WERI-Rb-1 (cell line): ENCODE data around the gene FNDC3B.
"Not testable (repeated sequence)": the region's sequence is repeated elsewhere in the genome, so short reads cannot be mapped to it uniquely, and the experiment has no call there.

Experiments used
- DNase-seq: peaks from one replicate; pipeline ENCODE4 v3.0.0-alpha.2; 2020
- H3K27ac ChIP-seq: fragments of 250-450 bp; sonication (Bioruptor Pico); 2 replicates; pipeline ENCODE4 v1.5.1; 2020; ENCODE audit warnings: mild to moderate bottlenecking, moderate library complexity
- H3K27me3 ChIP-seq: fragments of 250-450 bp; sonication (Bioruptor Pico); 2 replicates; pipeline ENCODE4 v1.5.1; 2021; ENCODE audit warnings: mild to moderate bottlenecking, low read depth, moderate library complexity; ENCODE audit not compliant: insufficient read depth, severe bottlenecking
- H3K36me3 ChIP-seq: fragments of 250-450 bp; sonication (Bioruptor Pico); 2 replicates; pipeline ENCODE4 v1.5.1; 2020; ENCODE audit warnings: mild to moderate bottlenecking, moderate library complexity
- H3K4me3 ChIP-seq: 2 replicates; pipeline ENCODE4 v1.5.1; 2011; ENCODE audit warnings: low read depth, mild to moderate bottlenecking, control low read depth, low read length
- H3K9me3 ChIP-seq: fragments of 250-450 bp; sonication (Bioruptor Pico); 2 replicates; pipeline ENCODE4 v1.5.1; 2021; ENCODE audit warnings: mild to moderate bottlenecking, moderate library complexity; ENCODE audit not compliant: severe bottlenecking
- TF ChIP-seq, protein P1 (sequence below): IDR thresholded peaks from 2 replicates; pipeline ENCODE4 v1.5.1; 2011; ENCODE audit warnings: low read depth, mild to moderate bottlenecking, control low read depth, inconsistent platforms, low read length

The FNDC3B gene

DNA sequence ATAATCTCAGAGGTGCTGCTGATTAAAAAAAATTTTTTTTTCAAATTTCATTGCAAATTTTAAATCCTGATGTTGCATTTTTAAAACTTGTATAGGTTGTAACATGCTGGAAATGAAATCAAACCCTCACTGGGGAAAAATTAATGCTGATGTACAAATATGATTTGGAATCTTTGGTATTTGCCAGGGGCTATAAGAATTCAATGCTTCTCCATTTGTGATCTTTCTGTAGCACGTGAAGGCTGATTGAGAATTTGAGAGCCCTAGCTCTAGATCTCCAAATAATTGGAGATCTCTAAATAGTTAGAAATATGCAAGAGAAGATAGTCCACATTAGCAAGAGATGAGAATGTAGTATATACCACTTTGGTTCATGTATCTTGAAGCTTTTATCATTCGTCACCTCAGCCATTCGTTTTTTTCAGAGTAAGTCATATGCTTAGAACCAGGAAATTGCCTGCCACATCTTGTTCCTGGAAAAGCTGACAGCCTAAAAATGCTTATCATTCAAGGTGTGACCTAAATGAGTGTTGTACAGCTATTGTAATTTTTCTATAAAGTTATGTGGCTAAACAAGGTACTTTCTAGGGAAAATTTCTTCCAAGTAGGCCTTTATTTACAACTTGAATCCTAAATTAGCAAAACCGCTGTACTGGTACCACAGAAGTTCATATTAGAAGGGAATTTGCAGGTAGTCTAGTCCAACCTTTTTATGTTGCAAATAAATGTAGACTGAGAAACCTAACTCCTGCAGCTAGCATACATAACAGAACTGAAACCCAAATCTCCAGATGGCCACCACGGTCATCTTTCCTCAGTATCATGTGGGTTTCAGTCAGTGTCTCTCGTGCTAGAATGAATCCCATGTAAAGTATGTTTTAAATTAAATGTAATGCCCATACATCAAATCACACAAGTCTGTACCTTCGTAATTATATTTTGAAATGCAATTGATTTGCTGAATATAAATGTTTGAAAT, 48.5 kb downstream of the FNDC3B start:
- DNase-seq, result no peak
- no peaks in the 10 kb centered on the region for H3K36me3 ChIP-seq
- no peak overlapping the region for H3K27ac ChIP-seq
- TF ChIP-seq, protein P1, sequence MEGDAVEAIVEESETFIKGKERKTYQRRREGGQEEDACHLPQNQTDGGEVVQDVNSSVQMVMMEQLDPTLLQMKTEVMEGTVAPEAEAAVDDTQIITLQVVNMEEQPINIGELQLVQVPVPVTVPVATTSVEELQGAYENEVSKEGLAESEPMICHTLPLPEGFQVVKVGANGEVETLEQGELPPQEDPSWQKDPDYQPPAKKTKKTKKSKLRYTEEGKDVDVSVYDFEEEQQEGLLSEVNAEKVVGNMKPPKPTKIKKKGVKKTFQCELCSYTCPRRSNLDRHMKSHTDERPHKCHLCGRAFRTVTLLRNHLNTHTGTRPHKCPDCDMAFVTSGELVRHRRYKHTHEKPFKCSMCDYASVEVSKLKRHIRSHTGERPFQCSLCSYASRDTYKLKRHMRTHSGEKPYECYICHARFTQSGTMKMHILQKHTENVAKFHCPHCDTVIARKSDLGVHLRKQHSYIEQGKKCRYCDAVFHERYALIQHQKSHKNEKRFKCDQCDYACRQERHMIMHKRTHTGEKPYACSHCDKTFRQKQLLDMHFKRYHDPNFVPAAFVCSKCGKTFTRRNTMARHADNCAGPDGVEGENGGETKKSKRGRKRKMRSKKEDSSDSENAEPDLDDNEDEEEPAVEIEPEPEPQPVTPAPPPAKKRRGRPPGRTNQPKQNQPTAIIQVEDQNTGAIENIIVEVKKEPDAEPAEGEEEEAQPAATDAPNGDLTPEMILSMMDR, result no peak
- no peaks in the 10 kb centered on the region for H3K9me3 ChIP-seq
- H3K4me3 ChIP-seq, result no peak overlapping the region
- no peaks in the 10 kb centered on the region for H3K27me3 ChIP-seq

DNA sequence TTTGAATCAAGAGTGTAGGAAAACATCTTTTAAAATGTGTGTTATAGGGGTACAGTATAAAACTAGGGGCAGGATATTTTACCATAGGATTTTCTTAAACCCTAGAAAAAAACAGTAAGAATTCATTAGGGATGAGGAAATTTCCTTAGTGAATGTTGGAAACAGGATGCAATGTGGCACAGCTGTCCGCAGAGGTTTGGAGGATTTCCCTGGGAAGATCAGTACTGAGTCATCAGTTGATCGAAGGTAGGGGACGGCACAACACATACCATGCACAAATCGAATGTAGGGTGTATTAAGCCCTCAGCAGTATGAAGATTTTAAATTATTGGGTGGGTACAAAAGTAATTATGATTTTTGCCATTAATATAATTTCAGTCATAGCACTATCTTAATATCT, 49.9 kb downstream of the FNDC3B start:
- no peak overlapping the region for H3K27ac ChIP-seq
- no peak overlapping the region for H3K4me3 ChIP-seq
- H3K36me3 ChIP-seq, result no peaks in the 10 kb centered on the region
- DNase-seq, result no peak
- H3K27me3 ChIP-seq, result no peaks in the 10 kb centered on the region
- no peaks in the 10 kb centered on the region for H3K9me3 ChIP-seq
- TF ChIP-seq, protein P1, result no peak

DNA sequence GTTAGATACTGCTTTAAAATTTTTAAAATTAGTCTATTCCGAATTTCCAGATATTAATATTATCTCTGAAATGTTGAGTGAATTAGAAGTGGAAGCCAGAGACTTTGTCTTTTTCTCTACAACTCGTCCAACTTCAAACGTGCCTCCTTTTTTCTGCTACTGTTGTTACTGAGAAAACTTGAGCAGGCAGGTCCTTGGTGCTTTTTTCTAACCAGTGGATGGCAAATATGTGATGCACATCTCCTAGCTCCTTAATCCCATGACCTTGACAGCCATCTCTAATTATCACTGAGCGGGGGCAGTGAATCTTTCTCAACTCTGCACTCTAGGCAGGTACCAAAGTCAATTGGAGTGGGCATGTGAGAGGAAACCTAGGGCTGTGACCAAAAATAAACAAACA, 50.7 kb downstream of the FNDC3B start:
- Histone ChIP-seq H3K9me3 (no peaks in the 10 kb centered on the region), H3K36me3 (no peaks in the 10 kb centered on the region), H3K4me3 (no peak overlapping the region), H3K27ac (no peak overlapping the region), H3K27me3 (no peaks in the 10 kb centered on the region)
- DNase-seq, result no peak
- TF ChIP-seq, protein P1, result no peak

DNA sequence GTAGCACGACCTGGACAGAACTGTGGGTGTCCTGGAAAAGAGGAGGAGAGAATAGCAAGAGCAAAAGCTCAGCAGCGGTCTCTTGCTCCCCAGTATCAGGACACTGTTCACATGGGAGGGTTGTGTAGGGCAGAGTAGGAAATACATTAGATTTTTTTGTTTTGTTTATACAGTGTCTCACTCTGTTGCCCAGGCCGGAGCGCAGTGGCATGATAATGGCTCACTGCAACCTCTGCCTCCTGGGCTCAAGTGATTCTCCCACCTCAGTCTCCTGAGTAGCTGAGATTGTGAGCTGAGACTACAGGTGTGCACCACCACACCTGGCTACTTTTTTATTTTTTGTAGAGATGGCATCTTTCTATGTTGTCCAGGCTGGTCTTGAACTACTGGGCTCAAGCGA, 53.3 kb downstream of the FNDC3B start:
- no peak for DNase-seq
- Histone ChIP-seq H3K36me3 (no peaks in the 10 kb centered on the region), H3K27me3 (no peaks in the 10 kb centered on the region), H3K27ac (no peak overlapping the region), H3K9me3 (no peaks in the 10 kb centered on the region), H3K4me3 (no peak overlapping the region)
- TF ChIP-seq, protein P1, result no peak

DNA sequence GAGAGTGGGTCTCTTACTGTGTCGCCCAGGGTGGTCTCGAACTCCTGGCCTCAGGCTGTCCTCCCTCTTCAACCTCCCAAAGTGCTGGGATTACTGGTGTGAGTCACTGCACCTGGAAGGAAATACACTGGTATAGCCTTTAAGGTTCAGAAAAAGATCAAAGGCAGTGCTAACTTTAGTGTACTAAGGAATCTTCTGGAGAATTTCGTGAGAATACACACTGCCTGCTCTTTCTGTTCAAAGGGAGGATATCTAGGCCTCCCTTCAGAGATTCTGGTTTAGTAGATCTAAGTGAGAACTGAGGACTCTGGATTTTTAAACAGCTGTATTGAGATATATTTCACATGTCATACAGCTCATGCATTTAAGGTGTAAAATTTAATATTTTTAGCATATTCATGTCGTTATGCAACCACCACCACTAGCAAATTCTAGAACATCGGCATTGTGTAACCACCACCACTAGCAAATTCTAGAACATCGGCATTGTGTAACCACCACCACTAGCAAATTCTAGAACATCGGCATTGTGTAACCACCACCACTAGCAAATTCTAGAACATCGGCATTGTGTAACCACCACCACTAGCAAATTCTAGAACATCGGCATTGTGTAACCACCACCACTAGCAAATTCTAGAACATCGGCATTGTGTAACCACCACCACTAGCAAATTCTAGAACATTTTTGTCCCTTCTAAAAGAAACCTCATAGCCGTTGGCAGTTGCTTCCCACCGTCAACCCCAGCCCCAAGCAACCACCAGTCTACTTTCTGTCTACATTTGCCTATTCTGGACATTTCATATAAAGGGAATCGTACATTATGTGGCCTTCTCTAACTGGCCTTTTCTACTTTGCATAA, 54.4 kb downstream of the FNDC3B start:
- DNase-seq, H3K36me3 ChIP-seq, H3K27ac ChIP-seq, H3K9me3 ChIP-seq, H3K4me3 ChIP-seq, H3K27me3 ChIP-seq: not testable (repeated sequence)
